ENCODE data around the gene COMT.
"Not testable (repeated sequence)": the region's sequence is repeated elsewhere in the genome, so short reads cannot be mapped to it uniquely, and the experiment has no call there.

The COMT gene

DNA sequence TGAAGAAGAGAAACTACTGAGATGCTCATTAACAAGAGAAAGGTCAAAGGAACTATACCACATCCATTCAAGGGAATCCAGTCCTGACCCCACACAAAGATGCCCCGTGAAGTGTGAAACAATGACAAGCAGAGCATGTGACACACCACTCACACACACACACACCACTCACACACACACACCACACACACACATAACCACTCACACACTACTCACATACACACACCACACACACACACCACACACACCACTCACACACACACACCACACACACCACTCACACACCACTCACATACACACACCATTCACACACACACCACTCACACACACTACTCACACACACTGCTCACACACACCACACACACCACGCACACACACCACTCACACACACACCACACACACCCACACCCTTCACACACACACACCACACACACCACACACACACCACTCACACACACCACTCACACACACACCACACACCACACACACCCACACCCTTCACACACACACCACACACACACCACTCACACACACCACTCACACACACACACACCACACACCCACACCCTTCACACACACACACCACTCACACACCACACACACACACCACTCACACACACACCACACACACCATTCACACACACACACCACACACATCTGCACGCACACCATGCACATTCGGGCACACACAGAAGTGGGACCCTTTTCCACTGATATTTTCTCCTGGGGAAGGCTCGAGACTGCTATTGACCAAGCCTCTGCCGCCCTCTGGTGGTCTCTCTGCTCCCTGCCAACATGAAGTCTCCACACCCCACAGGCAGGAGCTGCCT lies 32.0 kb upstream of the COMT start:
- peak; percentile 53 to 70 for DNase-seq

DNA sequence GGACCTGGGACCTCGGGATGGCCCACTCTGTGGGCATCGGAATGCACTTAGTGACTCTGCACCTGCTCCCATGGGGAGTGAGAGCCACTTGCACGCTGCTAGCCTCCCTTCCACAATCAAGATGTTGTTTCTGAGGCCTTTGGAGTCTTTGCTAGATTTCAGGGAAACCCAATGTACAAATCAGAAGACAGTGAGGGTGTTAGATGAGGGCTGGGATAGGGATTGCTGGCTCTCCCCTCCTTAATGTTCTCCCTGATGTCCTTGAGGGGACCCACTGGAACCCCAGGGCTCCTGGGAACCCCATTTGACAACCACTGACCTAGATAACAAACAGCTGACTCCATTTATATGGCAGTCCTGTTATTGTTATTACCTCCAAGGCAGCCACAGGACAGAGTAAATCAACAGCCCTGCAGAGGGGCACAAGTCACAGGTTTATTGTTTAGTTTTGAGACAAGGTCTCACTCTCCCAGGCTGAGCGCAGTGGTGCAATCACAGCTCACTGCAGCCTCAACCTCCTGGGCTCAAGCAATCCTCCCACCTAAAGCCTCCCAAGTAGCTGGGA lies 31.3 kb upstream of the COMT start:
- no peak for DNase-seq

DNA sequence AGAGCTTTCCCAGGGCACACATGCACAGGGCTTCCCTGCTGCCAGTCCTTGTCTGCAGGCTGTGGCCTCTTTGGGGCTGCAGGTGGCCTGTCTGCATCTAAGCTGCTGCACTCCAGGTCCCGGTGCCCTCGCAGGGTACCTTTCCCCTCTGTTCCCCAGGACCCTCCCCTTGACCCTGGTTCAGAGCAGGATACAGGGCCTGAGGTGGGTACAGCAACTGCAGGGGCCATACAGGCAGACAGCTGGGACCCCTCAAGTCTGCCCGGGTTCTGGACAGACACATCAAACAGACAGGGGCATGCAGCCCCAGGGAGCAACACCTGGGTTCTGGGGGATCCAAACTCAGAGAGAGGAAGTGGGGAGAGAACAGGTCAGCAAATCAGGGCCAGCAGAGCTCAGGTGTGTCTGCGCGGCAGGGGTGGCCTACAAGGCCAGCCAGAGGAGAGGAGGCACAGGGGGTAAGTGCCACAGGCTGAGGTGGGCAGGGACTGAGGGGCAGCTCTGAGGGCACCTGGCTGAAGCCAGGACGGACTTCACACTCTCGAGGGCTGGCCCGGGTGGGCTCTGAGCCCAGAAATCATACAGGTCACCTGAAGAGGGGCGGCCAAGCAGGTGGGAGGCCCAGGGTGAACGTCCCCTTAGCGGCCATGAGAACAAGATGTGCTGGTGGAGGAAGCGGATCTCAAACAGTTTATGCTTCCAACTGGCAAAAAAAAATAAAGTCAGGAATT lies 29.9 kb upstream of the COMT start:
- no peak for DNase-seq

DNA sequence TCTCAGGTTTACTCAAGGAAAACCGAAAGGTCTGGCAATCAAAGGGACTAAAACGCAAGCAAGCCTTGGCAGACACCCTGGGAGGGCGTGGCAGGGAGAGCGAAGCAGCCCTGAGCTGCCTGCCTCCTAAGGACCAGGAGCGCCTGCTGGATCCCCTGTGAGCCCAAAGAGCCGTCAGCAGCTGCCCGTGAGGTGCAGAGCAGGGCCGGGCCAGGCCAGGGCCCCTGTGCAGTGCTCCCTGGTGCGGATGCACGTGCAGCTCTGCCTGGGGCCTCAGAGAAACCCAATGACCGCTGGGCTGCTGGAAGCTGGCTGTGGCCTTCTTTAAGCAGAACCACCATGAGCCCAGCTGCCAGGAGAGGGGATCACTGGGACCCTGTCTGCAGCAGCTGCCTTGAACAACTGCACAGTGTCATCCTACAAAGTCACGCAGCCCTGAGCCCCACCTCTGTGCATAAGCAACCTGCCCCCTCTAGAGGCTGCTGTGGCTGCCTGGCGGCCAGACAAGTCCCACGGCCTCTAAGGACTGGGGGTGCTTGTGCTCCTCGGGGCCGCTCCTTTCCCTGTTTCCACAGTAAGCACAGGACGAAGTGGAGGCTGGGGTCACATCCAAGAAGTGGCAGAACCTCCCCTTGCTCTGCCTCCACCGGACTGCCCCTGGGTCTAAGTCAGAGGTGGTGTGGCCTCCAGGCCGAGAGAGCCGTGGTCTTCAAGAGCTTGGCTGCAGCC lies 29.1 kb upstream of the COMT start:
- no peak for DNase-seq

DNA sequence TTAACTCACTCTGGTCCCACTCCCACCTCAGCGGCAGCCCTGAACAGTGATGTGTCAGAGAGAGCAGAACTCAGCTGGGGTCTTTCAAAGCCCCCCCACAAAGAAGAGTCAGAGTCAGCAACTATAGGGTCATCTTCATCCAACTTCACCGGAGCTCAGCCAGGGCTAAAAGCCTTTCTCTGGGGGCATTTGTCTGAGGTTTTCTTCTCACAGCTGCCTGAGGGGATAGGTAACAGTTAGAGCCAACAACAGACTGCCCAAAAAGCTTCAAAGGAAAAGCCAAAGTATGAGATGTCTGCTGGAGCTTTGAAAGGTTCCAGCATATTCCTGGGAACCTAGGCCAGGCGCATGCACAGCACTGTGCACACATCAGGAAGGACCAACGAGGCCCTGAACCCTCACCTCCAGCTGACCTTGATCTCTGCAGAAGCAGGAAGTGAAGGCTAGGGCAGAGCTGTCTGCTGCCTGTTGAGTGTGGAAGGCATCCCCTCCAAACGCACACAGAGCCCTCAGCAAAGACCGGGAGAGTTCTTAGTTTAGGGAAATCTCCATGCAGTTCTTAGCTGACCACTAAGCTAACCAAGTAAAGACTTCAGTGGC lies 28.1 kb upstream of the COMT start:
- no peak for DNase-seq

DNA sequence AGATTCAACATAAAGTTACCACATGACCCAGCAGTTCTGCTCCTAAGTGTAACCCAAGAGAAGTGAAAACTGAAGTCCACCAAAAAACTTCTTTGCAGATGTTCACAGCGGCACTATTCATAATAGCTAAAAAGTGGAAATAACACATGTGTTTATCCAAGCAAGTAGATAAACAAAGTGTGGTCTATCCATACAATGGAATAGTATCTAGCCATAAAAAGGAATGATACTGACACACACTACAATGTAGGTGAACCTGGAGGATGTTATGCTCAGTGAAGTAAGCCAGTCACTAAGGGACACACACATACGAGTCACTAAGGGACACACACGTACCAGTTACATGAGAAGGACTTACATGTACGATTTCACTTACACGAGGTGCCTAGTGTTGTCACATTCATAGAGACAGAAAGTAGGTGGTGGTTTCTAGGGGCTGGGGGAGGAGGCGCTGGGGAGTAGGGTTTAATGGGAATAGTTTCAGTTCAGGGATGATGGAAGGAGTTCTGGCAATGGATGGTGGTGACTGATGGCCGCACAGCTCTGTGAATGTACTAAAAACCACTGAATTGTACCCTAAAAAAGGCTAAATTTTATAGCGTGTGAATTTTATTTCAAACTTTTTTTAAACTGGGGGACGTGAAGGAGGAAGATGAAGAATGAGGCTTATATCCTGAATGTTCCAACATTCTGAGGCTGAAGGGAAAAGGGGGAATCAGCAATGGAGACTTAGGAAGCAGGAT lies 27.2 kb upstream of the COMT start:
- no peak for DNase-seq

DNA sequence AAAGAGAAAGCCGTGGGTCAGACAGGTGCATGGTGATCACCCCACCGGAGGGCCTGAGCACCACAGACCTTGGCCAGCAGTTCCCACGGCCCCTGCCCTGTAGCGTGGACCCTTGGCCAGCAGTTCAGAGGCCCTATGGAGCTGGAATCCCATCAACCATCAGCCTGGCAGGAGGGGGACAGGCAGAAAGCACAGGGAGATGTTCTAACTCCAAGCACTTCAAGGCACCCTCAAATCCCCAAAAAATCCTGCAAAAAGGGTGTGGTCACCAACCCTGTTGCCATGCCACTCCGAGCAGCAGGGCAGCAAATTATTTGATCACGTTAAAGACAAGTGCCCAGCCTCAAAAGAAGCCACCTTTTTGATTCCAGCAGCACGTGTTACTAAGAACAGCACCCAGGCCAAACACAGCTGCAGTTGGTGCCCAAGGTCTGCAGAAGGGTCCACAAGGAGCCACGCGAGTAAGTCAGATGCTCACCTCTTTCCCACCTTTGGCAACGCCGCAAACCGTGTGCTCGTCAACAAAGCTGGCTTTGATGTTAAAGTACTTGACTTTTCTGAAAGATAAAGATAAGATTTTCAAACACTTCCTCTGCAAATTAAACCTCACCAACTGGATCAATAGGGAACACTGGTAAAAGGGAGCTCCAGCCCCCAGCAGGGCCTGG lies 26.2 kb upstream of the COMT start:
- no peak for DNase-seq

DNA sequence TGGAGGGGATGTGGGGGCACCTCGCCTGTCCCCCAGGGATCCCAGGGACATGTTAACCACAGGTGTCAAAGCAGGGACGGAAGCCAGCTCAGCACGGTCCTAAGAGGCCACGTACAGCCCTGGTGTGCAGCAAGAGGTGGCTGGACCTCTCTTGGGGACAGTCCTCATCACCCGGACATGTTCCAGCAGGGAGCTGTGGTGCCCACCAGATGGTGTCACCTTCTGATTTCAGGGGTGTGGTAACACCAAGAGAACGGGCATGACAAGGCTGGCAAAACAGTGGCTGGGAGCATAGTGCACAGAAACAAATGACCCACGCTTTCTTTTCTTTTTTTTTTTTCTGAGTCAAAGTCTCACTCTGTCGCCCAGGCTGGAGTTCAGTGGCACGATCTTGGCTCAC lies 25.6 kb upstream of the COMT start:
- no peak for DNase-seq

DNA sequence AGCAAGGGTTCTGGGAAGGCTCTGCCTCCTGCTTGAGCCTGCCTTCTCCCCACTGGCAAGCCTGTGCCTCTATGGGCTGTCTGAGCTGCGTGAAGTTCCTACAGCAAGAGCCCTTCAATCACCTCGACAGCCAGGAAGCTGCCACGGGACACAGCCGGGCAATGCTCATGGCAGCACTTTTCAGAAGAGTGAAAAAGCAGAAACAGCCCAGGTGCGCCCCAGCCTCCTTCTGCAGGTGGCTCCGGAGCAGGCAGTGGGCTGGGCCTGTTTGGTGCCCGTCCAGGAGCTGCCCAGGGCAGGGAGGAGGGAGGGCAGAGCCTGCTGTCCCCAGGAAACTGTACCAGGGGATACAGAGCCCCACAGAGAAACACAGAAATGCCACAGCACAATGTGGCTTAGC lies 24.6 kb upstream of the COMT start:
- no peak for DNase-seq

DNA sequence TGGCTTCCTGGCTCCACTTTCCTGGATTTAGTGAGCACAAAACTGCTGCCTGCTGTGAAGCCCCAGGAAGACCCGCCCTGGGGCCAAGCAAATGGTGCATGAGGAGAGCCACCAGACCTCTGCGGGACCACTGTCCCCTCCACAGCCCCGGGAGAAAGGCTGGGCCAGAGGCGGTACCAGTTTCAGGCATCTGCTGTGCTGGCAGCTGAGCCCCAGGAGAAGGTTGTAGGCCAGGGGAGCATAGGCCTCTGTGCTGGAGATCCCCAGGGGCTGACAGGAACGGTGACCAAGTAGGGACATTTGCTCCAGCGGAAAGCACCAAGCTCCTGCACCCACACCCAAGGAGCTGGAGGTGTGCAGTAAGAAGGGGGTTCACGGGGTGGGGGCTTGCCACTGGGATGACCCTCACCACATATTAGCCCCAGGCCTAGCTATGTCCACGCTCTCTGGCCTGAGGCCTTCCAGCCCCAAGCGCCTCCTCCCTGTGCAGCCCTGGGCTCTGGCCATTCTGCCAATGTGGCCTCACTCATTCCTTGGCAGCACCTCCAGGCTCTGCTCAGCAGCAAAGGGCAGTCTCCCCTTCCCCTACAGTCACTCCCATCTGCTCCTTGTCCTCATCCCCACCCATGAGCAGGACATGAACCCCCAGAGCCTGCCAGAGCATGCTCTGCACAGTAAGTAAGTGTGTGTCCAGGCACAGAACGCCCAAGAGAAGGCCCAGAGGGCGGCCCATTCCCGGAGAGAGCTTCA lies 24.0 kb upstream of the COMT start:
- no peak for DNase-seq

DNA sequence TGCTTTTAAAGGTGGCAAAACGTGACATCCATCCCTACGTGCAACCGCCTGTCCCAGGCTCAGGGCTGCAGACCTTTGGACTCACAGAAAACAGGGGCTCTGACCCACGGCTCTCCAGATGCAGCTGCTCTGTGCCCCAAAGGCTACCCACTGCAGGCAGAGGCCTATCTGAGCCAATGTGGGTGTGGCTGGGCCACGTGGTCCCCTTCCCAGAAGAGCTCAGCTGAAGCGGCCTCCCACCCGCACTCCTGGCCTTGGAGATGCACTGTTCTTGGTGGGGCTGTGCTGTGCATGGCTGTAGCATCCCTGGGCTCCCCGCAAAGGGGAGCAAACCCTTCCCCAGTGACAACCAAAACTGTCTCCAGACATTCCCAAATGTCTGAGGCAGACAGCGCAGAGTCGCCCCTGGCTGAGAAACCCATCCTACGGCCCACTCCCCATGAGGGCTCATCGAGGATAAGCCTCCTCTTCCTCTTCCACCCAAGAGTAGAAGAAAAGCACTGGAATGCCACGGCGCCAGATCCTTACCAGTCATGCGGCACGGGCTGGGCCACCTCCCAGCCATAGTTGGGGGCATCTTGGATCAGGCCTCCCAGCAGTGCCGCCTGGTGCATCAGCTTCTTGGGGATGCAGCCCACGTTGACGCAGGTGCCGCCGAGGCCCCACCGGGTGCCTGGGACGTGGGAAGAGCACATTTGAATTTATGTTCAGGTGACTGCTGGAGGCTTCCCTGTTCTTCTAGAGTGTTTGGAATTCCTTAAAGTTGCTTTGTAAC lies 23.1 kb upstream of the COMT start:
- no peak for DNase-seq

DNA sequence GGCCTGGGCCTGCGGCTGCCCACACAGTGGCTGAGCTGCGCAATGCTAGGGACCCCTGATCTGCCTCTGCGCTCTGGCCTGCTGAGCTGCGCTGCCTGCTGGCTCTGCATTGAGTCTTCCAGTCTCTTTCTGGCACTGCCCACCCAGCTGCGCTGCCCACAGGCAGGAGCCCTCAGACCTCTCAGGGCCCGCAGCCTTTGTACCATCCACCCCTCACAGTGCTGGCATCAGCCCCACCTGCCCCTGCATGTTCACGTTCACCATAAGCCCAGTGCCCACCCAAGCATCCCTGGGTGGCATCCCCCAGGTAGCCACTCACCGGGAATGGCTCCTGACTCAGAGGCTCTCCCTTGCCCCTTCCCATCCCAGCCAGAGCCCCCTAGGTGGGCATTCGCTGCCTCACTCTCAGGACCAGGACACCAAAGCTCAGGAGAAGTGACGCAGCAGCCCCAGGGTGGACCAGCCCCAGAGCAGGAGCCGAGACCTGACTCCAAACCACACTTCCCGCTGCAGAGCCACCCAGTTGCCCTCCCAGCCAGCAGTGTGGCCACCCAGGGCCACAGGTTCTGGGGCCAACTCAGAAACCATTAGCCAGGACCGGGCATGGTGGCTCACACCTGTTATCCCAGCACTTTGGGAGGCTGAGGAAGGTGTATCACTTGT lies 21.7 kb upstream of the COMT start:
- DNase-seq: no peak

DNA sequence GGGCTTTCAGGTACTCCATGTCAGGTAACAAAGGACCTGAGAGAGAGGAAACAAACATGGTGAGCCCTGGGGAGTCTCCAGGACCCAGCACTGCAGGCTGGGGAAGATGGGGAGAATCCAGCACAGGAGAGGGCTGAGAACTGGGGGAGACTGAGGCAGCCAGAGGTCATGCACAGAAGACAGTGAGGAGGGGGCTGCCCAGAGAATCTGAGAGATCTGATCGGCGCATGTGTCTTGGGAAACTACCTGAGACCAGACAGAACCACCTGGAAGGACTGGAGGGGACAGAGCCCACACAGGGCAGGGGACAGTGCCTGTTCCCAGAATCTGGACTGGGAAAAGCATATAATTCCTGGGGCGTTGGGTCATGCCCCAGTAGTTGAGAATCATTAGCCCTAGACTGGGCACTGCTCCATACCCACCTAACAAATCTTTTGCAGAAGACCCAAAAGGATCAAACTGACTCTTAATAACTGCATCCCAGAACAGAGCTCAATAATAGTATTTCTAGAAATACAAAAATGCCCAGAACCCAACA lies 20.0 kb upstream of the COMT start:
- DNase-seq: no peak

DNA sequence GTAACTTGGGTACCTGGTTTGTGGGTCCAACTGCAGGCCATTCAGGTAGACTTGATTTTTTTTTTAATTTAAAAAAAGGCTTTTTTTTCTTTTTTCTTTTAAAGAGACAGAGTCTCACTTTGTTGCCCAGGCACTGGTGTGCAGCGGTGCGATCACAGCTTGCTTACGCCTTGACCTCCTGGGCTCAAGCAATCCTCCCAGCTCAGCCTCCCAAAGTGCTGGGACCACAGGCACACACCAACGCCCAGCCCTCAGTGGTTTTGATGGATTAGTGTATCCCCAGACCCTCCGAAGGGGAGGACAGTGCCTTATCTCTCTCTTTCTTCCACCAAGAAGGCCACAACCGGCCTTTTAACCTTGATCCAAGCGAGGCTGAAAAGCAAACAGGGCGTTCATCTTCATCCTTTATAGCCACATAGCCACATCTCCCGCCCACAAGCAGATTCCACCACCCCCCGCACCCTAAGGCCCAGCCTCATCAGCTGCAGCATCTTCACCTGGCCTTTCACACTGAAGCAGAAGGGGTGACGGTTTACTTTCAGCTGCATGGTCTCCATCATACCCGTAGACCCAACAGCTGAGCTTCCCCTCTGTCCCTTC lies 17.6 kb upstream of the COMT start:
- no peak for DNase-seq

DNA sequence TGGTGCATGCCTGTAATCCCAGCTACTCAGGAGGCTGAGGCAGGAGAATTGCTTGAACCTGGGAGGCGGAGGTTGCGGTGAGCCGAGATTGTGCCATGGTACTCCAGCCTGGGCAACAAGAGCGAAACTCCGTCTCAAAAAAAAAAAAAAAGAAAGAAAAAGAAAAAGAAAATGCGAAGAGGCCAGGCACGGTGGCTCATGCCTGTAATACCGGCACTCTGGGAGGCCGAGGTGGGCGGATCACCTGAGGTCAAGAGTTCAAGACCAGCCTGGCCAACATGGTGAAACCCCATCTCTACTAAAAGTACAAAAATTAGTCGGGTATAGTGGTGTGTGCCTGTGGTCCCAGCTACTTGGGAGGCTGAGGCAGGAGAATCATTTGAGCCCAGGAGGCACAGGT lies 15.5 kb upstream of the COMT start:
- not testable (repeated sequence) for DNase-seq

DNA sequence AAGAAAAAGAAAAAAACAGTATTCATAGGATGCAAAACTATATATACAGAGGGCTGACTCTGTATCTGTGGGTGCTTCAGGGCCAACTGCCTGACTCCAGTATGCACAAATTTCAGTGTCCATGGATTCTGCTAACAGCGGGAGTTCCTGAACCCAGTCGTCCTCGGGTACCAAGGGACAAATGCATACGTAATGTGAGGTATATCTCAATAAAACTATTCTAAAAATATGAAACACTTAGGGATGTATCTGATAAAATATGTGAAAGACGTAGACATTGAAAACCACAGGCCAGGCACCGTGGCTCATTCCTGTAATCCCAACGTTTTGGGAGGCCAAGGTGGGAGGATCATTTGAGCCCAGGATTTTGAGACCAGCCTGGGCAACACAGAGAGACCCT lies 13.9 kb upstream of the COMT start:
- no peak for DNase-seq

DNA sequence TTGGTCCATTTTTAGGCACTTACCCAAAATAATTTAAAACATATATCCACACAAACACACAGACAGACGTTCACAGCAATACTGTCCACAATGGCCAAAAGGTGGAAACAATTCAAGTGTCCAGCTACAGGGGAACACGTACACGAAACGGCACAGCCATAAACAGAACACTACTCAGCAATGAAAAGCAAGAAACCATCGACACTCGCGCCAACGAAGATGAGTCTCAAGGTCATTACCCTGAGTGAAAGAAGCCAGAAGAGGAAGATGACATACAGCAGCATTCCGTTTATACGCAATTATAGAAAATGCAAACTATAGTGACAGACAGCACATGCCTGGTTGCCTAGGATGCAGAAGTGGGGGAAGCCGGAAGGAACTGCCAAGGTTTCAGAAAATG lies 13.4 kb upstream of the COMT start:
- no peak for DNase-seq

DNA sequence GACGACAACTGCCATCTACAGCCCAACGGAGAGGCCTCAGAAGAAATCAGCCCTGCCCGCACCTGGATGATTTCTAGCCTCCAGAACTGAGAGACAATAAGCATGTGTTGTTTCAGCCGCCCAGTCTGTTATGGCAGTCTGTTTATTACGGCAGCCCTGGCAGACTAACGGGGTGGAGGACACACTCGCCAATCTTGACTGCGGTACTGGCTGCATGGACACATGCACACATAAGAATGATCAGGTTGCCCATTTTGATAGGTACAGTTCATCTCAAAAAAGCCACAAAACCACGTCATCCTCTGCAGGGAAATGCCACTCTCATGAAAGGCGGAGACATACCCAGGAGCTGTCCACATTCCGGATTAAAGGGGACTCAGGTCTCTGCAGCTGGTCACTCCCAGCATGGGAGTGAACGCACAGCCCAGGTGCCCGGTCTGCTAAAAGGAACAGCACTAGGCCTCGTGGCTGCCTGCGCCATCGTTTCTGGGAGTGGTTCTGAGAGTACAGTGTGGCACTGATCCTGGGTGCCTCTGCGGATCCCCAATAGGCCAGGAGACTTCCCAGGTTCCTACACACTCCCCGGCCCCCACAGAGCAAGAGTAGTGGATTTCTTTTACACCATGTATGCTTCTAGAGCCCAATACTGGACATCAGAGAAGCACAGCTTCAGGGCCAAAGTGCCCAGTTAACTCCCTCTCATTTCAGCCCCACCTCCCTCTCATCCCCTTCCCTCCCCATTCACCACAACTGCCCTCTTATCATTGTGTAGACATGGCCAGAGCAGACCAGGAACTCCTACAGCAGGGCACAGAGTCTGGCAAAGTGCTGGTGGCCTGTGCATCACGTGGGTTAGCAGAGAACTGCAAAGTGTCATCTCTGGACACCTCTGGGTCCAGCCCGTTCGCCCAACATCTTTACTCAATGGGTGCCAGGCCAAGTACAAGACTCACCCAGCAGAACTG lies 11.7 kb upstream of the COMT start:
- DNase-seq: no peak
